Activated CD4-positive, alpha-beta T cell treated with anti-CD3 and anti-CD28 coated beads, Interleukin-2, amount 10 ng/mL, durations not matched to agents 7 days and 5 days (primary cell): Measurements from ENCODE around the gene MUS81. TPM values are rescaled to one million over a fixed set of nuclear protein-coding genes. Genes with fewer than 3 reads are reported as not detected.

Experiments used
- CTCF ChIA-PET: fragments of 350-600 bp; sonication (Branson Sonifier 250); formaldehyde crosslinking; loops from one replicate; lab custom pipeline; 2021; ENCODE audit warnings: antibody characterized with exemption; lab: Charles Lee
- POLR2A ChIA-PET: fragments of 350-600 bp; sonication (Branson Sonifier 250); formaldehyde crosslinking; loops from one replicate; lab custom pipeline; 2021; ENCODE audit warnings: antibody characterized with exemption; lab: Charles Lee
- DNase-seq: peaks from one replicate; pipeline ENCODE4 v3.0.0-alpha.2; 2020
- H3K27ac Mint-ChIP-seq: one replicate; pipeline ENCODE4 v1.8.0; 2021; ENCODE audit warnings: mild to moderate bottlenecking, moderate library complexity, mixed read lengths
- H3K27me3 Mint-ChIP-seq: one replicate; pipeline ENCODE4 v1.8.0; 2021; ENCODE audit warnings: mixed read lengths
- H3K36me3 Mint-ChIP-seq: one replicate; pipeline ENCODE4 v1.8.0; 2021; ENCODE audit warnings: low read depth, mixed read lengths
- H3K4me1 Mint-ChIP-seq: one replicate; pipeline ENCODE4 v1.8.0; 2021; ENCODE audit warnings: mixed read lengths
- H3K4me3 Mint-ChIP-seq: one replicate; pipeline ENCODE4 v1.8.0; 2021; ENCODE audit warnings: mild to moderate bottlenecking, moderate library complexity, mixed read lengths
- H3K9me3 Mint-ChIP-seq: one replicate; pipeline ENCODE4 v1.8.0; 2021; ENCODE audit warnings: mixed read lengths
- total RNA-seq, 2 experiments: library from RNA; stranded (reverse); gene quantifications; one replicate each; pipeline ENCODE4 v1.2.3, GENCODE V29; 2021

The MUS81 gene, protein sequence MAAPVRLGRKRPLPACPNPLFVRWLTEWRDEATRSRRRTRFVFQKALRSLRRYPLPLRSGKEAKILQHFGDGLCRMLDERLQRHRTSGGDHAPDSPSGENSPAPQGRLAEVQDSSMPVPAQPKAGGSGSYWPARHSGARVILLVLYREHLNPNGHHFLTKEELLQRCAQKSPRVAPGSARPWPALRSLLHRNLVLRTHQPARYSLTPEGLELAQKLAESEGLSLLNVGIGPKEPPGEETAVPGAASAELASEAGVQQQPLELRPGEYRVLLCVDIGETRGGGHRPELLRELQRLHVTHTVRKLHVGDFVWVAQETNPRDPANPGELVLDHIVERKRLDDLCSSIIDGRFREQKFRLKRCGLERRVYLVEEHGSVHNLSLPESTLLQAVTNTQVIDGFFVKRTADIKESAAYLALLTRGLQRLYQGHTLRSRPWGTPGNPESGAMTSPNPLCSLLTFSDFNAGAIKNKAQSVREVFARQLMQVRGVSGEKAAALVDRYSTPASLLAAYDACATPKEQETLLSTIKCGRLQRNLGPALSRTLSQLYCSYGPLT
- 100 to 1,000 TPM in 1 of 2 experiments, 10 to 100 TPM in 1; 96.6 to 108 TPM for total RNA-seq

DNA sequence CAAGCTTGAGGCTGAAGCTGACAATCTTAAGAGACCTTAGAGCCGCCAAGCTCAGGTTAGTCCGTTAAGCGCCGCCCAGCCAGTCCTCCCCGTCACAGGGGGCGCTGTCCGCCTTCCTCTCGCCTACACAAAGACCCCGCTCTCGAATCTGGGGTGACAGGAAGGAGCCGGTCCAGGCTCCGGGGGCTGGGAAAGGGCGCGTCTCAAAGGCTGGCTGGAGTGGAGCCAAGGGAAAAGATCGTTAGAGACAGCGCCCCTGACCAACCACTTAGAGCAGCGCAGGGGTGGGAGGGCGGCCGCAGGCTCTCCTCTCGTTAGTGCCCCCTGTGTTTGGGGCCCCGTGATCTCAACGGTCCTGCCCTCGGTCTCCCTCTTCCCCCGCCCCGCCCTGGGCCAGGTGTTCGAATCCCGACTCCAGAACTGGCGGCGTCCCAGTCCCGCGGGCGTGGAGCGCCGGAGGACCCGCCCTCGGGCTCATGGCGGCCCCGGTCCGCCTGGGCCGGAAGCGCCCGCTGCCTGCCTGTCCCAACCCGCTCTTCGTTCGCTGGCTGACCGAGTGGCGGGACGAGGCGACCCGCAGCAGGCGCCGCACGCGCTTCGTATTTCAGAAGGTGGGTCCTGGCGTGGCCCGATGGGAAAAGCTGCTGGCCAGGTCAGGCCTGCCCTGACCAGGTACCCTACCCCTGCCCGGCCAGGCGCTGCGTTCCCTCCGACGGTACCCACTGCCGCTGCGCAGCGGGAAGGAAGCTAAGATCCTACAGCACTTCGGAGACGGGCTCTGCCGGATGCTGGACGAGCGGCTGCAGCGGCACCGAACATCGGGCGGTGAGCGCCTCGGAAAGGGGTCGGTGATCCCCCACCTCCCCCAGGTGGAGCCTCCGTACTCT, at the start of gene MUS81:
MUS81 (plus strand) TSS at position 156 of the 887 bp plus-strand sequence; CDS start at position 477, 321 bp downstream.
- Mint-ChIP-seq H3K4me1 (peaks cover 45% of the 10 kb centered on the region), H3K4me3 (peak within 1 kb of the TSS; percentile 97), H3K27ac (peak within 1 kb of the TSS; percentile 99), H3K36me3 (peaks cover 47% of the 10 kb centered on the region), H3K27me3 (no peaks in the 10 kb centered on the region), H3K9me3 (no peaks in the 10 kb centered on the region)
- DNase-seq = peak; percentile 96
- ChIA-PET POLR2A (interaction anchor here (0.6 to 1.6 kb wide), 5 partner anchors 9 to 181 kb away, joined by 3 to 9 read pairs (median 3); partner anchors contain the start of genes CCDC85B, FIBP and SNX32), CTCF (interaction anchor here (0.6 to 25.8 kb wide), 49 partner anchors 10 to 295 kb away, joined by 3 to 590 read pairs (median 4); partner anchors contain the start of genes AP5B1, BANF1, CCDC85B and CTSW)

DNA sequence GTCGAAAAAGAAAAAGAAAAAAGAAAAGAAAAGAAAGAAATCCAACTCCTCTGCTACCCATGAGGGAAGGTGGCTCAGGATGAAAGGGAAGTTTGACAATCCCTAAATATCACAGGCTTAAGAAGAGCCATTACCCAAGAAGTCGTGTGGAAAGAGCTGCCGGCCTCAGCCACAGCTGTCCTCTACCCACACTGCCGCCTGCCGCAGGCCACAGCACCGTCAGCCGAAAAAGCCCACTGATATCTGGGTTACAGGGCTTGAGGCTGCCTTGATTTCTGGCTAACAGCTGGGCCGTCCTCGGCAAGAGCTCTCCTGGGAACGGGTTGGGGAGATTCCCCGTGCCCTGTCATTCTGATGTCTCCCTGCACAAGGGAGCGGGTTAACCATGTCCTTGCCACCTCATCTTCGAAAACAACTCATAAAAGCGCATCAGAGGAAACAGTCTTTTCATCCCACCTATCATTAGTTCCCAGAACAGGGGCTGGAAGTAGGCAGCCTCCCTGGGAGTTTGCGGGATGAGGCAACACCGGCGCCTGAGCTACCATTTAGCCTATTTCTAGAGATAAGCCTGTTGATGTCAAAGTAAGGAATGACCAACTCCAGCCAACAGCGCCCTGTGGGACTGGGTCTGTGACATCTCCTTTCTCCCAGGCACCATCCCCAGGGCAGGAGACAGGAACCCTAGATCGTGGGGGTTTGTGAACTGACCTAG, 48.3 kb upstream of the MUS81 start:
- Mint-ChIP-seq H3K36me3 (no peaks in the 10 kb centered on the region), H3K4me3 (no peak overlapping the region), H3K9me3 (no peaks in the 10 kb centered on the region), H3K27ac (no peak overlapping the region), H3K27me3 (peaks cover 6% of the 10 kb centered on the region), H3K4me1 (peaks cover 9% of the 10 kb centered on the region)
- no peak for DNase-seq
- ChIA-PET CTCF (interaction anchor here (1.2 to 1.8 kb wide), 5 partner anchors 20 to 106 kb away, joined by 4 to 15 read pairs (median 8); partner anchors contain the start of genes AP5B1, FIBP and KAT5), POLR2A (no interaction called here)

DNA sequence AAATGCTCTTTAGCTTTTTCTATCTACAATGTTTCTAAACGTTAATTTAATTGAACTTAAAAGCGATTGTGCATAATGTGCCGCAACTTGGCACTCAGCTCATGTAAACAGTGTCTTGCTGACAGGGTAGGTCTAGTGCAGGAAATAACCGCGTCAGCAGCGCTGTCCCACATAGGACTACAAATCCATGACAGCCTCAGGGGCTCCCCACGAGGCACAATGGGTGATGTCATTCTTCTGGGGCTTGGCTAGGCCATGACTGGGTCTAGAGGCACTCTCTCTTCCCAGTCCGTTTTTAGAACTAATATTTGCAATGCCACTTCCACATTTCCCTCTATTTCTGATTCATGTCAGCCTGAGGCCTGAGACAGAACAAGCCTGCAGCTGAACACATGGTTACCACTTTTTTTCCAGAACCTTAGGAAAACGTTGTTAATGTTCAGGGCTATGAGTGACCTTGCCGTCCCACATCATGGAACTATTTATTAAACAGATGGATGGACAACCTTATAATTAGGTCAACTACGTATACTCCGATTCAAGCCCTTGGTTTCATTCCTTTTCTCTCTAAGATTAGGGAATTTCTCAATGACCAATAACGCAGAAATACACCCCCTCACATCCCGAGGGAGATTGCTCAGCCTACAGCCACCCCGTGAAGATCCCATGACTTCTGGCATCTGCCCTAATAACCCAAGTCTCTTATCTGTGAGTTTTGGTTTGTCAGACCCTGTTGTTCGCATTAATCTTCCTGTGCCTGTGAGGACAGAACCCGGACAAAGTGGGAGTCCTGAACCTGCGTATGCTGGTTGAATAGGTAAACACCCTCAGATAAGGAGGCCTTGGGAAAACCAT, 45.9 kb upstream of the MUS81 start:
- Mint-ChIP-seq H3K4me1 (peaks cover 23% of the 10 kb centered on the region), H3K9me3 (no peaks in the 10 kb centered on the region), H3K27ac (no peak overlapping the region), H3K36me3 (no peaks in the 10 kb centered on the region), H3K27me3 (peaks cover 6% of the 10 kb centered on the region), H3K4me3 (no peak overlapping the region)
- DNase-seq = no peak
- ChIA-PET CTCF (interaction anchor here (0.6 to 1.8 kb wide), 5 partner anchors 18 to 103 kb away, joined by 3 to 7 read pairs (median 4); partner anchors contain the start of gene KAT5), POLR2A (no interaction called here)

DNA sequence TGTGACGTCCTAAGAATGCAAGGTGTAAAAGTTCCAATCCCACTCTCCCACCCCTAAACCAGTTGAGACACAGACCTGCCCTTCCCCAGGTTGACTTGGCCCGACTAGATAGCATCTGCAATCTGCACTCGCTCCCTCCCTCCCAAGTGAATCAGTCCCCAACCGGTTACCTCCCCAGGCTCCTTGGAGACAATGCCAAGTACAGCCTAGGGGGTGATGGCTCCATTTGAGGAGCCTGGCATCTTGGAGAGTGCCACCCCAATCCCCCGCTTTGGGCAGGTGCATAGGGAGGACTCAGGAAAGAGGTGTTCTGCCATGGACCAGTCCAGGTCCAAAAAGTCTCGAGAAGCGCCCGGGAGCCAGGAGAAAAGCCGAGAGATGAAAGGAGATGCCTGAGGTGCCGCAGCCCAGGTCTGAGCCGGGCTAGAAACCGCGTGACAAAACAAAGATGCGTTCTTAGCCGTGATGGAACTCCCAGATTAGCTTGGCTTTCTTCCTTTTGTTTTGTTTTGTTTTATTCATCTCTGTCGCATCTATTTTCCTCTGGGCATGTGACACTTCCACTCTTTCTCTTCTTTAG, 45.2 kb upstream of the MUS81 start:
- H3K9me3 Mint-ChIP-seq = no peaks in the 10 kb centered on the region
- H3K4me1 Mint-ChIP-seq = peaks cover 23% of the 10 kb centered on the region
- H3K36me3 Mint-ChIP-seq = no peaks in the 10 kb centered on the region
- DNase-seq = no peak
- ChIA-PET POLR2A (interaction anchor here (0.5 to 0.7 kb wide), 2 partner anchors 30 to 36 kb away, joined by 3 to 4 read pairs; no protein-coding TSS in a partner anchor), CTCF (interaction anchor here (0.6 to 5.2 kb wide), 6 partner anchors 17 to 103 kb away, joined by 3 to 62 read pairs (median 19); partner anchors contain the start of genes AP5B1, KAT5 and SNX32)
- peaks cover 6% of the 10 kb centered on the region for H3K27me3 Mint-ChIP-seq
- H3K4me3 Mint-ChIP-seq = no peak overlapping the region
- H3K27ac Mint-ChIP-seq = no peak overlapping the region

DNA sequence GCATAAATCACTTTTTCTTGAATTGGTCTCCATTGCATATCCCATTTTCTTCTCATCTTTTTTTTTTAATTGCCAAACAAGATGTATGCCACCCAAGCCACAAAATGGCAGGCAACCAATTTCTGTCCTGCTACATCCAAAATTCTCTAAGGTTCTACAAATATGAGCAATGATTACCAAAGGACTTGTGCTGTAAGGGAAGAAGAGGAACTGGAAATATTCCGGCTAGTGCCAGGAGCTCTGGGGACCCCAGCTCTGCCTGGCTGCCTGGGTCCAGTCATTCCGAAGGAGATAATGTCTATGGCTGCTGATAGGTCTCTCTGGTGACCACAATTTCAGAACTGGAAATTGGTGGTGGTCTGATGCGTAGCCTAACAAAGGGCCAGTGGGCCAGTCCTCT, 43.5 kb upstream of the MUS81 start:
- POLR2A ChIA-PET = no interaction called here

DNA sequence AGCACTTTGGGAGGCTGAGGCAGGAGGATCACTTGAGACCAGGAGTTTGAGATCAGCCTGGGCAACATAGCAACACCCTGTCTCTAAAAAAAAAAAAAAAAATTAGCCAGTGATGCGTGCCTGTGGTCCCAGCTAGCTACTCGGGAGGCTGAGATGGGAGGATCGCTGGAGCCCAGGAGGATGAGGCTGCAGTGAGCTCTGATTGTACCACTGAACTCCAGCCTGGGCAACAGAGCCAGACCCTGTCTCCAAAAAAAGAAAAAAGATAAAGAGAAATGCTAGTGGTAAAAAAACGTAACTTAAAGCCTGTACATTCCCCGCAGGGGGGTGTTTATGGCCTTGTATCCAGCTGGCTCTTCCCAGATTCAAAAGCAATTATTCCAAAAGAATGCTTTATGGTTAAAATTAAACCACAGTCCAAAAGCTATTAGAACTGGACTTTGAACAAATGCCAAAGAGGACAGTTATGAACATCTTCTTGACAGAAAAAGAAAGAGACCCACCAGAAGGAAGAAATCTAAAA, 42.9 kb upstream of the MUS81 start:
- POLR2A ChIA-PET = no interaction called here
- Mint-ChIP-seq H3K9me3 (no peaks in the 10 kb centered on the region), H3K4me1 (peaks cover 20% of the 10 kb centered on the region), H3K4me3 (peak overlapping the region; percentile 74), H3K36me3 (no peaks in the 10 kb centered on the region), H3K27me3 (peaks cover 4% of the 10 kb centered on the region), H3K27ac (peak overlapping the region; percentile 79)
- CTCF ChIA-PET = interaction anchor here (0.5 to 5.2 kb wide), 28 partner anchors 9 to 527 kb away, joined by 3 to 62 read pairs (median 4); partner anchors contain the start of genes AP5B1, CFL1, FIBP and KAT5
- no peak for DNase-seq

More for the DNA sequence above, 43.5 kb upstream of the MUS81 start:
- peaks cover 20% of the 10 kb centered on the region for H3K4me1 Mint-ChIP-seq
- H3K4me3 Mint-ChIP-seq = peak overlapping the region; percentile 74
- DNase-seq = no peak
- no peaks in the 10 kb centered on the region for H3K36me3 Mint-ChIP-seq
- peaks cover 4% of the 10 kb centered on the region for H3K27me3 Mint-ChIP-seq
- CTCF ChIA-PET = interaction anchor here (0.7 to 5.2 kb wide), 15 partner anchors 10 to 188 kb away, joined by 3 to 62 read pairs (median 5); partner anchors contain the start of genes AP5B1, CFL1, KAT5 and SNX32
- no peak overlapping the region for H3K27ac Mint-ChIP-seq
- no peaks in the 10 kb centered on the region for H3K9me3 Mint-ChIP-seq

DNA sequence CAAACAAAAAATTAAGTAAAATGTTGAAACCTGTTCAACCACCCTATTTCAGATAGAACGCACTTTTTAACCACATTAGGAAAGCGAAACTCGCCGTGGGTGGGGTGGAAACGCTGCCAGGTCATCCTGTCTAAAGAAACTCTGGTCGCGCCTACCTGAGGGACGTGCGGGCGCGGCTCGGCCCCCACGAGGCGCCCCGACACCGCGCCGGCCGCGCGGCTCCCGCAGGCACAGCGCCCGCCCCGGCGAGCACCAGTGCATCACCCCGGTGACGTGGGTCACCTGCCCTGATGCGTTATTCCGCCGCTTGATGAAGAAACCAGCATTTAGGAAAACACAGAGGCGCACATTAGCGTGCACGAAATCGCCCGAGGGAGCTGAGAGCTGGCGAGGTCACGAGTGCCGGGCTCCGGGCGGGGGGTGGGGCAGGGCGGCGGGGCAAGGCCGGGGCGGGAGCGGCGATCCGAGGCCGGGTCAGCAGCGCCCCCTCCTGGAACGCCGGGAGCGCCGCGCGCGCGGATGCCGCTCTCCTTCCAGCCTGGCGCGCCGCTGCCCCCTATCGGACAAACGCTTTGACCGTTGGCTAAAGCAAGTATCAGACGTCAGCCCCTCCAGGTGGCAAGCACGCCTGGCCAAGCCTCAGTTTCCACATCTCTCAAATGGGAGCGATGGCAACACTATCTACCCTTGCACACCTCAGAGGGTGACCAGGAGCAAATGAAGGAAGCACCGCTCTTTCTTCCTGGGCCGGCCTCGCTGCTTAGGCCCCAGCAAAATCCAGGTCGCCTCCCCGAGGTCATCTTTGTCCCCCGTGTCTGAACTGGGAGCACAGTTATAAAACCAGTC, 42.2 kb upstream of the MUS81 start:
- CTCF ChIA-PET = interaction anchor here (0.5 to 5.2 kb wide), 40 partner anchors 9 to 643 kb away, joined by 3 to 62 read pairs (median 4); partner anchors contain the start of genes AP5B1, CFL1, FIBP and KAT5
- peak overlapping the region; percentile 79 for H3K27ac Mint-ChIP-seq
- no peaks in the 10 kb centered on the region for H3K9me3 Mint-ChIP-seq
- peaks cover 4% of the 10 kb centered on the region for H3K27me3 Mint-ChIP-seq
- H3K4me3 Mint-ChIP-seq = peak overlapping the region; percentile 74
- no peaks in the 10 kb centered on the region for H3K36me3 Mint-ChIP-seq
- POLR2A ChIA-PET = no interaction called here
- DNase-seq = peak; percentile 93
- peaks cover 20% of the 10 kb centered on the region for H3K4me1 Mint-ChIP-seq

DNA sequence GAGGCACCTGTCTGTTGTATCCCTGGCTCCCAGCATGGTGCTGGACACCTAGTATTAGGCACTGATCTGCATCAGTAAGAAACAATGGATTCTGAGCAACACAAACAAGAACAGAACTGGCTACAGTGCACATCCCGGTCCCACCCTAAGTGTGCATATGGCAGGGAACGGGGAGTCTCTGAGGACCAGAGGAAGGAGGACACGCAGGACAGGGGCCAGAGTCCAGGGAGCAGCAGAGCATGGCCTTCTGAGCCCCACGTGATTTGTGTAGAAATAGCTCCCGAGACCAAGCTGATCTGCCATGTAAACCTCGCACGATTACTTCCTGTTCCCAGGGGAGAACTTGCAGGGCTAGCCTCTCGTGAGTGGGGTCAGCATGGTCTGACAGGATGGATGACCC, 39.1 kb upstream of the MUS81 start:
- POLR2A ChIA-PET = no interaction called here
- Mint-ChIP-seq H3K9me3 (no peaks in the 10 kb centered on the region), H3K27me3 (no peaks in the 10 kb centered on the region), H3K36me3 (no peaks in the 10 kb centered on the region), H3K4me1 (peaks cover 20% of the 10 kb centered on the region), H3K4me3 (no peak overlapping the region), H3K27ac (no peak overlapping the region)
- no peak for DNase-seq
- CTCF ChIA-PET = no interaction called here

DNA sequence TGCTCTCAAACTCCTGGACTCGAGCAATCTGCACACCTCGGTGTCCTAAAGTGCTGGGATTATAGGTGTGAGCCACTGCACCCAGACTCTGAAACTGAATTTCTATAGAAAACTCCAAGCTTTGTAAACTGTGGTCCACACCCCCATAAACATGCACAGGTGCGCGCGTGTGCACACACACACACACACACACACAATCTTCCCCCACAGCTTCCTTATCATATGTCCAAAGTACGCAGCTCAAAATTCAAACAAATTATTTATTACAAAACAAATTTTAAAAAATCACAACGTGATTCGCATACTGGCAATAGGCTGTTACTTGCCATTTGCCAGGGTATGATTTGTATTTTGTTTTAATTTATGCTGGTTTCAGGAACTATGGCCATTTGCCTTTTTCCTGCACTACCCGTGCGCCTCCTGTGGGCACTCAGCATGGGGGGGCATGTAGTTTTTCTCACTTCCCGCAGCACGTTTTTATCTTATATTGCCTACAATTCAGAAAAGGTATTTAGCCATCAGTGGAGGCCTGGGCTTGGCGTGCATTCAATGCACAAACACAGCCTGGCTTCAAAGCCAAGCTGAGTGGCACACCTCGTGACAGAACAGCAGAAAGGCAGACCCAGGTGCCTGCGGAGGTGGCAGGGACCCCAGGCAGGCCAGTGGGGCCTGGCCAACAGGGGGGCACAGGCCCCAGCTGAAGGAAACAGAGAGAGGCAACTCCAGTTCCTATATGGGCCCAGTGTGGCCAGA, 37.3 kb upstream of the MUS81 start:
- H3K27ac Mint-ChIP-seq = no peak overlapping the region
- H3K27me3 Mint-ChIP-seq = no peaks in the 10 kb centered on the region
- no peak for DNase-seq
- peaks cover 11% of the 10 kb centered on the region for H3K4me1 Mint-ChIP-seq
- POLR2A ChIA-PET = no interaction called here
- H3K9me3 Mint-ChIP-seq = no peaks in the 10 kb centered on the region
- no peaks in the 10 kb centered on the region for H3K36me3 Mint-ChIP-seq
- CTCF ChIA-PET = interaction anchor here (0.8 to 3.2 kb wide), 6 partner anchors 10 to 122 kb away, joined by 3 to 15 read pairs (median 4); partner anchors contain the start of genes AP5B1, KAT5, MUS81 and SNX32
- H3K4me3 Mint-ChIP-seq = no peak overlapping the region
